HCT116 (cell line): ENCODE measurements around the gene PARP14. TPM values are rescaled to one million over a fixed set of nuclear protein-coding genes. Genes with fewer than 3 reads are reported as not detected.
"Not testable (repeated sequence)": the region's sequence is repeated elsewhere in the genome, so short reads cannot be mapped to it uniquely, and the experiment has no call there.

ENCODE experiments used
- ATAC-seq: fragments of 200-7000 bp; cut with Tn5 transposase; 2 replicates; pipeline ENCODE4 v1.9.1; 2020; ENCODE audit warnings: mild to moderate bottlenecking, moderate library complexity
- BruUV-seq: library from RNA; stranded (reverse); fragments of 400-500 nt; replicated peaks from 2 replicates; lab custom pipeline; 2021; lab: Mats Ljungman, UMichigan
- CTCF ChIA-PET: fragments of 300-600 bp; sonication (Branson Sonifier 250); formaldehyde crosslinking; loops from one replicate; lab custom pipeline; 2021; ENCODE audit warnings: antibody characterized with exemption; lab: Charles Lee
- POLR2A ChIA-PET: fragments of 300-600, 350-600 bp; sonication (Branson Sonifier 250); formaldehyde crosslinking; loops from one replicate; lab custom pipeline; 2021; ENCODE audit warnings: antibody characterized with exemption; lab: Charles Lee
- RAD21 ChIA-PET, 2 experiments: fragments of 300-600 bp; sonication (Branson Sonifier 250); formaldehyde crosslinking; loops; one replicate each; lab custom pipeline; 2023; ENCODE audit warnings: low total read pairs in 2 of 2; ENCODE audit not compliant: uncharacterized antibody in 2 of 2, unreplicated experiment in 2 of 2, low non-redundant PET in 1 of 2; lab: Charles Lee
- DNase-seq: peaks from one replicate; pipeline ENCODE4 v3.0.0-alpha.2; 2010; ENCODE audit warnings: low read depth, low spot score
- H2AFZ ChIP-seq: fragments of 200-600 bp; shearing (Covaris generic), sonication (generic); 2 replicates; pipeline ENCODE4 v1.6.1; 2017; ENCODE audit warnings: low read depth, mixed run types, mixed read lengths, antibody characterized with exemption, low read length; ENCODE audit not compliant: poor library complexity, severe bottlenecking
- H3K27ac ChIP-seq: 2 replicates; pipeline ENCODE4 v1.5.1; 2012; ENCODE audit warnings: low read depth, low read length
- H3K27me3 ChIP-seq: fragments of 200-600 bp; sonication (generic); 2 replicates; pipeline ENCODE4 v1.6.1; 2016; ENCODE audit warnings: mixed run types, low read length, mixed read lengths; ENCODE audit not compliant: insufficient read depth
- H3K36me3 ChIP-seq, 2 experiments: fragments of 200-500 bp in 1 of 2; fragments of 200-600 bp in 1 of 2; sonication (Bioruptor generic) in 1 of 2; sonication (generic) in 1 of 2; 2 replicates each; pipeline versions ENCODE4 v1.5.1 to v1.6.1; 2014 to 2016; ENCODE audit warnings: low read length in 2 of 2, inconsistent platforms in 1 of 2, mixed read lengths in 1 of 2, mixed run types in 1 of 2; ENCODE audit not compliant: insufficient read depth in 2 of 2, control insufficient read depth in 1 of 2
- H3K4me1 ChIP-seq, 2 experiments: fragments of 200-600 bp in 1 of 2; sonication (generic) in 1 of 2; 2 replicates each; pipeline versions ENCODE4 v1.5.1 to v1.6.1; 2012 to 2017; ENCODE audit warnings: low read length in 2 of 2, inconsistent platforms in 1 of 2, mild to moderate bottlenecking in 1 of 2, mixed read lengths in 1 of 2, mixed run types in 1 of 2, moderate library complexity in 1 of 2; ENCODE audit not compliant: insufficient read depth in 2 of 2, control insufficient read depth in 1 of 2
- H3K4me2 ChIP-seq: fragments of 200-600 bp; sonication (generic); 2 replicates; pipeline ENCODE4 v1.6.1; 2017; ENCODE audit warnings: mixed run types, low read length, mixed read lengths
- H3K4me3 ChIP-seq, 2 experiments: fragments of 200-600 bp in 1 of 2; sonication (generic) in 1 of 2; replicated peaks in 1 of 2; 2 replicates each; pipeline ENCODE4 v1.5.1; 2011 to 2016; ENCODE audit warnings: low read length in 2 of 2, control low read depth in 1 of 2, low read depth in 1 of 2, mild to moderate bottlenecking in 1 of 2, mixed read lengths in 1 of 2, mixed run types in 1 of 2
- H3K79me2 ChIP-seq: fragments of 200-600 bp; sonication (generic); 2 replicates; pipeline ENCODE4 v1.6.1; 2017; ENCODE audit warnings: mild to moderate bottlenecking, mixed run types, low read length, moderate library complexity, mixed read lengths; ENCODE audit not compliant: insufficient read depth
- H3K9ac ChIP-seq: fragments of 200-600 bp; sonication (generic); 2 replicates; pipeline ENCODE4 v1.6.1; 2016; ENCODE audit warnings: low read length, mixed read lengths
- H3K9me2 ChIP-seq: fragments of 200-600 bp; sonication (generic), shearing (Covaris generic); 2 replicates; pipeline ENCODE4 v1.6.1; 2017; ENCODE audit warnings: mixed run types, mild to moderate bottlenecking, moderate library complexity; ENCODE audit not compliant: insufficient read depth
- H3K9me3 ChIP-seq, 2 experiments: fragments of 200-500 bp in 1 of 2; fragments of 200-600 bp in 1 of 2; sonication (Bioruptor generic) in 1 of 2; sonication (generic) in 1 of 2; 2 replicates each; pipeline ENCODE4 v1.6.1; 2014 to 2017; ENCODE audit warnings: low read length in 2 of 2, mixed read lengths in 2 of 2, inconsistent platforms in 1 of 2, low read depth in 1 of 2, mild to moderate bottlenecking in 1 of 2, mixed run types in 1 of 2, moderate library complexity in 1 of 2; ENCODE audit not compliant: control insufficient read depth in 1 of 2, insufficient read depth in 1 of 2
- H4K20me1 ChIP-seq: fragments of 200-600 bp; sonication (generic), shearing (Covaris generic); 2 replicates; pipeline ENCODE4 v1.6.1; 2017; ENCODE audit warnings: mixed run types, mild to moderate bottlenecking, moderate library complexity; ENCODE audit not compliant: insufficient read depth
- CEBPB ChIP-seq: IDR thresholded peaks from 2 replicates; pipeline ENCODE4 v1.6.1; 2012; ENCODE audit warnings: low read depth
- EZH2phosphoT487 ChIP-seq: fragments of 200-600 bp; IDR thresholded peaks from 2 replicates; pipeline ENCODE4 v1.6.1; 2018; ENCODE audit warnings: antibody characterized with exemption, borderline replicate concordance
- SIN3A ChIP-seq: IDR thresholded peaks from 2 replicates; pipeline ENCODE4 v1.6.1; 2012; ENCODE audit warnings: low read depth
- SP1 ChIP-seq: IDR thresholded peaks from 2 replicates; pipeline ENCODE4 v1.6.1; 2012; ENCODE audit warnings: low read depth
- intact Hi-C: fragments of 100-400 bp; cut with micrococcal nuclease; formaldehyde crosslinking; loops from 2 replicates; pipeline ENCODE4 v1.10.0; 2022
- total RNA-seq: library from RNA; stranded (reverse); gene quantifications from one replicate; pipeline ENCODE4 v1.2.1, GENCODE V29; 2021; ENCODE audit not compliant: unreplicated experiment
- TF ChIP-seq, protein P1 (sequence below): IDR thresholded peaks from 2 replicates; pipeline ENCODE4 v1.6.1; 2012; ENCODE audit warnings: low read depth

Gene PARP14
- total RNA-seq, 1 experiment from 2014 or later, result 12.2 TPM

DNA sequence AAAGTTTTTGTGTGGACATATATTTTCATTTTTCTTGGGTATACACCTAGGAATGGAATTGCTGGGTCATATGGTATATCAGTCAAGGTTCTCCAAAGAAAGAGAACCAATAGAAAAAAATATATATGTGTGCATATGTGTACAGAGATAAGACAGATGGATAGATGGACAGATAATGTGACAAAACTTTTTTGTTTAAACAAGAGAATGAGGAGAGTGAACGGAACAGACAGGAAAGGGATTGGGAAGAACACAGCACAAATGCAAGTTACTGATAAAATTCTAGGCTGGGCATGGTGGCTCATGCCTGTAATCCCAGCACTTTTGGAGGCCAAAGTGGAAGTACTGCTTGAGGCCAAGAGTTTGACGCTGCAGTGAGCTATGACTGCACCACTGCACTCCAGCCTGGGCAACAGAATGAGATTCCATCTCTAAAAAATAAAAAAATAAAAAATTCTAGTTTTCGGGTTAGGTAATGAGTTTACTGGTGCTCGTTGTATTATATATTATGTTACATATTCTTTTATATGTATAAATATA lies 63.0 kb downstream of the PARP14 start:
- H4K20me1 ChIP-seq, result no peaks in the 10 kb centered on the region
- H3K4me3 ChIP-seq, result no peak overlapping the region
- H3K4me2 ChIP-seq, result no peak overlapping the region
- H3K9ac ChIP-seq, result no peak overlapping the region
- no peak overlapping the region for H2AFZ ChIP-seq
- no peaks in the 10 kb centered on the region for H3K4me1 ChIP-seq
- POLR2A ChIA-PET, result no interaction called here
- intact Hi-C loops, result no loop called here
- H3K27ac ChIP-seq, result no peak overlapping the region
- ATAC-seq (no peak), DNase-seq (no peak)
- RAD21 ChIA-PET, result no interaction called here
- H3K36me3 ChIP-seq, result no peaks in the 10 kb centered on the region
- no peaks in the 10 kb centered on the region for H3K9me2 ChIP-seq
- no peaks in the 10 kb centered on the region for H3K79me2 ChIP-seq
- BruUV-seq, result no TSS peak
- no peaks in the 10 kb centered on the region for H3K9me3 ChIP-seq
- CTCF ChIA-PET, result interaction anchor here (1.4 kb wide), 1 partner anchor 11 kb away, joined by 8 read pairs; no protein-coding TSS in a partner anchor
- no peaks in the 10 kb centered on the region for H3K27me3 ChIP-seq
- TF ChIP-seq EZH2phosphoT487, result no peak
- TF ChIP-seq, protein P1, sequence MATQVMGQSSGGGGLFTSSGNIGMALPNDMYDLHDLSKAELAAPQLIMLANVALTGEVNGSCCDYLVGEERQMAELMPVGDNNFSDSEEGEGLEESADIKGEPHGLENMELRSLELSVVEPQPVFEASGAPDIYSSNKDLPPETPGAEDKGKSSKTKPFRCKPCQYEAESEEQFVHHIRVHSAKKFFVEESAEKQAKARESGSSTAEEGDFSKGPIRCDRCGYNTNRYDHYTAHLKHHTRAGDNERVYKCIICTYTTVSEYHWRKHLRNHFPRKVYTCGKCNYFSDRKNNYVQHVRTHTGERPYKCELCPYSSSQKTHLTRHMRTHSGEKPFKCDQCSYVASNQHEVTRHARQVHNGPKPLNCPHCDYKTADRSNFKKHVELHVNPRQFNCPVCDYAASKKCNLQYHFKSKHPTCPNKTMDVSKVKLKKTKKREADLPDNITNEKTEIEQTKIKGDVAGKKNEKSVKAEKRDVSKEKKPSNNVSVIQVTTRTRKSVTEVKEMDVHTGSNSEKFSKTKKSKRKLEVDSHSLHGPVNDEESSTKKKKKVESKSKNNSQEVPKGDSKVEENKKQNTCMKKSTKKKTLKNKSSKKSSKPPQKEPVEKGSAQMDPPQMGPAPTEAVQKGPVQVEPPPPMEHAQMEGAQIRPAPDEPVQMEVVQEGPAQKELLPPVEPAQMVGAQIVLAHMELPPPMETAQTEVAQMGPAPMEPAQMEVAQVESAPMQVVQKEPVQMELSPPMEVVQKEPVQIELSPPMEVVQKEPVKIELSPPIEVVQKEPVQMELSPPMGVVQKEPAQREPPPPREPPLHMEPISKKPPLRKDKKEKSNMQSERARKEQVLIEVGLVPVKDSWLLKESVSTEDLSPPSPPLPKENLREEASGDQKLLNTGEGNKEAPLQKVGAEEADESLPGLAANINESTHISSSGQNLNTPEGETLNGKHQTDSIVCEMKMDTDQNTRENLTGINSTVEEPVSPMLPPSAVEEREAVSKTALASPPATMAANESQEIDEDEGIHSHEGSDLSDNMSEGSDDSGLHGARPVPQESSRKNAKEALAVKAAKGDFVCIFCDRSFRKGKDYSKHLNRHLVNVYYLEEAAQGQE, result no peak
- no peak for TF ChIP-seq SIN3A
- TF ChIP-seq, all 23 proteins: peak for 0

- no peaks in the 10 kb centered on the region for H3K9me3 ChIP-seq
- ChIA-PET POLR2A (interaction anchor here (1.2 kb wide), 1 partner anchor 9 kb away, joined by 4 read pairs; no protein-coding TSS in a partner anchor), RAD21 (no interaction called here), CTCF (interaction anchor here (1.8 kb wide), 1 partner anchor 10 kb away, joined by 22 read pairs; no protein-coding TSS in a partner anchor)
- ATAC-seq, result no peak
- no peaks in the 10 kb centered on the region for H3K79me2 ChIP-seq
- no peak overlapping the region for H2AFZ ChIP-seq
- H3K4me1 ChIP-seq, result no peaks in the 10 kb centered on the region
- no peaks in the 10 kb centered on the region for H4K20me1 ChIP-seq
- no peak for DNase-seq
- no peak overlapping the region for H3K4me3 ChIP-seq
- H3K9ac ChIP-seq, result no peak overlapping the region
- H3K27me3 ChIP-seq, result no peaks in the 10 kb centered on the region
- BruUV-seq, result no TSS peak
- H3K36me3 ChIP-seq, result no peaks in the 10 kb centered on the region
- H3K27ac ChIP-seq, result no peak overlapping the region
- H3K9me2 ChIP-seq, result no peaks in the 10 kb centered on the region
- no peak for TF ChIP-seq SP1
- 0 out of 2 replicates have a peak, but pooled peaks have one; percentile 20 for TF ChIP-seq CEBPB
- H3K4me2 ChIP-seq, result no peak overlapping the region
- intact Hi-C loops, result no loop called here
Measured at GRCh38 chr3:122745369-122746021, 64.9 kb downstream of the PARP14 start.

- H3K4me3 ChIP-seq, BruUV-seq, intact Hi-C loops, H3K27ac ChIP-seq, CTCF ChIA-PET, ATAC-seq, H3K9me3 ChIP-seq, H2AFZ ChIP-seq, H3K27me3 ChIP-seq, H3K36me3 ChIP-seq, H3K79me2 ChIP-seq, H4K20me1 ChIP-seq, H3K9ac ChIP-seq, DNase-seq, RAD21 ChIA-PET, H3K9me2 ChIP-seq, H3K4me2 ChIP-seq, POLR2A ChIA-PET, H3K4me1 ChIP-seq: not testable (repeated sequence)
Measured at GRCh38 chr3:122747295-122747694, 66.7 kb downstream of the PARP14 start.
